CD14-positive monocyte (primary cell): ENCODE data around the gene TBC1D19. TPM values are rescaled to one million over a fixed set of nuclear protein-coding genes. Genes with fewer than 3 reads are reported as not detected.

ENCODE experiments used
- DNase-seq, 3 donors: peaks; one replicate each; pipeline ENCODE4 v3.0.0-alpha.2; 2011 to 2022
- H2AFZ ChIP-seq: 2 replicates; pipeline ENCODE4 v1.6.0; 2012; ENCODE audit warnings: mild to moderate bottlenecking, low read depth, low read length, inconsistent platforms; ENCODE audit not compliant: insufficient read depth, poor library complexity, severe bottlenecking
- H3K27ac ChIP-seq, 2 donors: 1 replicate in 1 of 2; 2 replicates in 1 of 2; pipeline ENCODE4 v1.5.1; 2012 to 2013; ENCODE audit warnings: low read length in 2 of 2, control low read depth in 1 of 2, inconsistent platforms in 1 of 2, low read depth in 1 of 2, mild to moderate bottlenecking in 1 of 2
- H3K27me3 ChIP-seq, 2 donors: one replicate each; pipeline versions ENCODE4 v1.6.0 to v1.6.1; 2011 to 2013; ENCODE audit warnings: low read length in 2 of 2; ENCODE audit not compliant: control insufficient read depth in 2 of 2, insufficient read depth in 2 of 2
- H3K36me3 ChIP-seq, 2 donors: replicated peaks in 1 of 2; 1 replicate in 1 of 2; 2 replicates in 1 of 2; pipeline versions ENCODE4 v1.5.1 to v1.6.1; 2012 to 2013; ENCODE audit warnings: low read length in 2 of 2, control low read depth in 1 of 2, inconsistent platforms in 1 of 2, mild to moderate bottlenecking in 1 of 2; ENCODE audit not compliant: insufficient read depth in 2 of 2, control insufficient read depth in 1 of 2
- H3K4me1 ChIP-seq, 2 donors: 1 replicate in 1 of 2; 2 replicates in 1 of 2; pipeline versions ENCODE4 v1.5.1 to v1.6.1; 2012 to 2013; ENCODE audit warnings: low read length in 2 of 2, control low read depth in 1 of 2, inconsistent platforms in 1 of 2, mild to moderate bottlenecking in 1 of 2, moderate library complexity in 1 of 2; ENCODE audit not compliant: insufficient read depth in 2 of 2, control insufficient read depth in 1 of 2
- H3K4me2 ChIP-seq: replicated peaks from 2 replicates; pipeline ENCODE3; 2012; ENCODE audit warnings: low read length, moderate library complexity, mild to moderate bottlenecking; ENCODE audit not compliant: poor library complexity, severe bottlenecking; ENCODE audit errors: extremely low read depth
- H3K4me3 ChIP-seq, 3 experiments: fragments of 200-600 bp in 1 of 3; sonication (generic) in 1 of 3; replicated peaks in 1 of 3; 1 replicate in 2 of 3; 2 replicates in 1 of 3; pipeline ENCODE4 v1.5.1; 2011 to 2013; ENCODE audit warnings: low read length in 3 of 3, mild to moderate bottlenecking in 3 of 3, control low read depth in 2 of 3, low read depth in 2 of 3, inconsistent platforms in 1 of 3, moderate library complexity in 1 of 3
- H3K79me2 ChIP-seq: 2 replicates; pipeline ENCODE4 v1.6.0; 2012; ENCODE audit warnings: mild to moderate bottlenecking, control low read depth, inconsistent platforms, low read length, moderate library complexity; ENCODE audit not compliant: insufficient read depth
- H3K9ac ChIP-seq: 2 replicates; pipeline ENCODE4 v1.6.0; 2017; ENCODE audit warnings: low read length, mild to moderate bottlenecking; ENCODE audit not compliant: insufficient read depth, poor library complexity, severe bottlenecking
- H3K9me3 ChIP-seq, 2 donors: replicated peaks in 1 of 2; 1 replicate in 1 of 2; 2 replicates in 1 of 2; pipeline versions ENCODE4 v1.5.1 to v1.6.1; 2012 to 2013; ENCODE audit warnings: low read length in 2 of 2, control low read depth in 1 of 2; ENCODE audit not compliant: control insufficient read depth in 1 of 2, insufficient read depth in 1 of 2
- H4K20me1 ChIP-seq: 2 replicates; pipeline ENCODE4 v1.6.0; 2012; ENCODE audit warnings: mild to moderate bottlenecking, low read length, control low read depth, moderate library complexity; ENCODE audit not compliant: insufficient read depth
- H3K27ac Mint-ChIP-seq, 7 donors: one replicate each; pipeline ENCODE4 v1.8.0; 2020; ENCODE audit warnings: mild to moderate bottlenecking in 7 of 7, mixed read lengths in 7 of 7, moderate library complexity in 6 of 7, inconsistent platforms in 2 of 7
- H3K27me3 Mint-ChIP-seq, 3 donors: one replicate each; pipeline ENCODE4 v1.8.0; 2021 to 2022; ENCODE audit warnings: low read depth in 3 of 3, mild to moderate bottlenecking in 3 of 3, mixed read lengths in 3 of 3, moderate library complexity in 3 of 3, inconsistent platforms in 1 of 3
- H3K36me3 Mint-ChIP-seq, 2 donors: one replicate each; pipeline ENCODE4 v1.8.0; 2020; ENCODE audit warnings: mixed read lengths in 2 of 2, inconsistent platforms in 1 of 2, mild to moderate bottlenecking in 1 of 2
- H3K4me1 Mint-ChIP-seq: one replicate; pipeline ENCODE4 v1.8.0; 2020; ENCODE audit warnings: mild to moderate bottlenecking, mixed read lengths
- H3K4me3 Mint-ChIP-seq, 2 donors: one replicate each; pipeline ENCODE4 v1.8.0; 2020; ENCODE audit warnings: mild to moderate bottlenecking in 2 of 2, mixed read lengths in 2 of 2, moderate library complexity in 1 of 2
- H3K9me3 Mint-ChIP-seq, 7 donors: one replicate each; pipeline ENCODE4 v1.8.0; 2020 to 2022; ENCODE audit warnings: mixed read lengths in 7 of 7, mild to moderate bottlenecking in 6 of 7, moderate library complexity in 6 of 7, inconsistent platforms in 2 of 7
- WGBS: methylation state at CpG from one replicate; pipeline ENCODE4 v1.1.5; 2013; ENCODE audit warnings: missing lambda C conversion rate; ENCODE audit not compliant: insufficient coverage; 5-methylcytosine and 5-hydroxymethylcytosine counted together
- intact Hi-C, 2 donors: fragments of 100-400 bp; cut with micrococcal nuclease; formaldehyde crosslinking; loops; one replicate each; pipeline versions ENCODE4 v1.15.0 to v1.15.1; 2023
- polyA plus RNA-seq, 3 donors: library from polyadenylated mRNA; depleted of rRNA in 1 of 3; unstranded in 2 of 3; stranded (reverse) in 1 of 3; fragments of 300-500 nt in 2 of 3; fragments of >200 nt in 1 of 3; fragmentation: Illumina TruSeq in 2 of 3; gene quantifications; 1 replicate in 2 of 3; 2 replicates in 1 of 3; pipeline ENCODE4 v1.2.3, GENCODE V29; 2012 to 2021
- TF ChIP-seq, protein P1 (sequence below): fragments of 200-600 bp; IDR thresholded peaks from one replicate; pipeline ENCODE4 v1.8.0; 2022; ENCODE audit warnings: antibody characterized with exemption, mild to moderate bottlenecking

TBC1D19 gene
- polyA plus RNA-seq, 3 donors = 0.19 to 0.84 (median 0.33) TPM

DNA sequence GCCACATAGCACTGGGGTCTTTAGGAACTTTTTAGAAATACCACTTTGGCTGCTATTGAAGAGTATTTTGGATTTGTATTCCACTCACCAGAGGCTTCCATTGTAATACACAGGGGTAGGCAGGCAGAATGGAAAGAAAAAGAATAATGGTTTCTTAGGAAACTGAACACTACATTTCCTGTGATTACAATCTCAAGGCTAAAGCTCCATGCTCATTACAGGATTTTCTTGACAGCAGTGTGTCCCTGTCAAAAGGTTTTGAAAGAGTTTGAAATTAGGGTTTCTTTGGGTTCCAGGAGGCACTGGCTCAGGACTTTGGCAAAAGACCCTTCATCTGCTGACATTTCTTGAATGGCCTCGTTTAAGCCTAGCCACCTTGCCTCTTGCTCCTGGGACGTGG is 201.9 kb downstream of the TBC1D19 start:
- 90% methylated on average over 2 of the region's 2 CpGs for WGBS

DNA sequence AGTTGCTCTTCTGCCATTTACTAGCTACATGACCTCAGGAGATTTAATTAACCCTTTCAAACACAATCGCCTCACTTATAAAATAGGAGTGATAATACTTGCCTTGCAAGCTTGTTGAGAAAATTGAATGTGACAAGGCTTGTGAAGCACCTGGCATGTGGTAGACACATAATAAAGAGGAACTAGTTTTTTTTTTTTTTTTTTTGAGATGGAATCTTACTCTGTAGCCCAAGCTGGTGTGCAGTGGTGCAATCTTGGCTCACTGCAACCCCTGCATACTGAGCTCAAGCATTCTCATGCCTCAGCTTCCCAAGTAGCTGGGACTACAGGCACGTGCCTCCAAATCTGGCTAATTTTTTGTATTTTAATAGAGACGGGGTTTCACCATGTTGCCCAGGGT is 203.0 kb downstream of the TBC1D19 start:
- H3K4me3 Mint-ChIP-seq = no peak overlapping the region
- H3K27me3 ChIP-seq = no peaks in the 10 kb centered on the region
- no peak overlapping the region for H3K9ac ChIP-seq
- H3K9me3 Mint-ChIP-seq = peaks cover 0 to 5% (median 2%) of the 10 kb centered on the region in 7 donors
- H3K36me3 Mint-ChIP-seq = peaks cover 0 to 3% of the 10 kb centered on the region in 2 donors
- DNase-seq = no peak
- no peaks in the 10 kb centered on the region for H3K79me2 ChIP-seq
- H3K27ac Mint-ChIP-seq = peak overlapping the region in 2 of 7 donors; percentile 15 to 46
- TF ChIP-seq, protein P1, sequence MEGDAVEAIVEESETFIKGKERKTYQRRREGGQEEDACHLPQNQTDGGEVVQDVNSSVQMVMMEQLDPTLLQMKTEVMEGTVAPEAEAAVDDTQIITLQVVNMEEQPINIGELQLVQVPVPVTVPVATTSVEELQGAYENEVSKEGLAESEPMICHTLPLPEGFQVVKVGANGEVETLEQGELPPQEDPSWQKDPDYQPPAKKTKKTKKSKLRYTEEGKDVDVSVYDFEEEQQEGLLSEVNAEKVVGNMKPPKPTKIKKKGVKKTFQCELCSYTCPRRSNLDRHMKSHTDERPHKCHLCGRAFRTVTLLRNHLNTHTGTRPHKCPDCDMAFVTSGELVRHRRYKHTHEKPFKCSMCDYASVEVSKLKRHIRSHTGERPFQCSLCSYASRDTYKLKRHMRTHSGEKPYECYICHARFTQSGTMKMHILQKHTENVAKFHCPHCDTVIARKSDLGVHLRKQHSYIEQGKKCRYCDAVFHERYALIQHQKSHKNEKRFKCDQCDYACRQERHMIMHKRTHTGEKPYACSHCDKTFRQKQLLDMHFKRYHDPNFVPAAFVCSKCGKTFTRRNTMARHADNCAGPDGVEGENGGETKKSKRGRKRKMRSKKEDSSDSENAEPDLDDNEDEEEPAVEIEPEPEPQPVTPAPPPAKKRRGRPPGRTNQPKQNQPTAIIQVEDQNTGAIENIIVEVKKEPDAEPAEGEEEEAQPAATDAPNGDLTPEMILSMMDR = no peak
- H4K20me1 ChIP-seq = no peaks in the 10 kb centered on the region
- no peak overlapping the region for H3K4me2 ChIP-seq
- no CpG with 5 or more reads among the region's 3 CpGs for WGBS
- peaks cover 27% of the 10 kb centered on the region for H3K4me1 Mint-ChIP-seq
- H3K4me3 ChIP-seq = no peak overlapping the region
- peaks cover 4 to 7% (median 5%) of the 10 kb centered on the region in 3 donors for H3K27me3 Mint-ChIP-seq
- no peaks in the 10 kb centered on the region for H3K9me3 ChIP-seq
- H2AFZ ChIP-seq = no peak overlapping the region
- intact Hi-C loops = no loop called here
- H3K27ac ChIP-seq = no peak overlapping the region
- no peaks in the 10 kb centered on the region for H3K36me3 ChIP-seq
- peaks cover 21% of the 10 kb centered on the region in 2 donors for H3K4me1 ChIP-seq

More for the DNA sequence above, 201.9 kb downstream of the TBC1D19 start:
- peaks cover 0 to 5% (median 2%) of the 10 kb centered on the region in 7 donors for H3K9me3 Mint-ChIP-seq
- intact Hi-C loops = no loop called here
- Histone ChIP-seq H3K4me2 (no peak overlapping the region), H3K4me3 (no peak overlapping the region), H4K20me1 (no peaks in the 10 kb centered on the region), H3K27me3 (no peaks in the 10 kb centered on the region), H2AFZ (no peak overlapping the region), H3K36me3 (no peaks in the 10 kb centered on the region), H3K9ac (no peak overlapping the region), H3K79me2 (no peaks in the 10 kb centered on the region), H3K9me3 (no peaks in the 10 kb centered on the region), H3K4me1 (peaks cover 21% of the 10 kb centered on the region in 2 donors), H3K27ac (no peak overlapping the region)
- peaks cover 27% of the 10 kb centered on the region for H3K4me1 Mint-ChIP-seq
- peaks cover 4 to 5% (median 5%) of the 10 kb centered on the region in 3 donors for H3K27me3 Mint-ChIP-seq
- H3K36me3 Mint-ChIP-seq = peaks cover 0 to 3% of the 10 kb centered on the region in 2 donors
- no peak for DNase-seq
- TF ChIP-seq, protein P1 = no peak
- no peak overlapping the region for H3K4me3 Mint-ChIP-seq
- no peak overlapping the region for H3K27ac Mint-ChIP-seq
